T-helper 17 cell (primary cell): Measurements from ENCODE around the gene ABHD15. TPM values are rescaled to one million over a fixed set of nuclear protein-coding genes. Genes with fewer than 3 reads are reported as not detected.

Experiments
- ATAC-seq: fragments of 150-1000 bp; cut with Tn5 transposase; 2 replicates; pipeline ENCODE4 v1.10.0; 2021; ENCODE audit warnings: mild to moderate bottlenecking, moderate library complexity
- DNase-seq, 3 donors: peaks; one replicate each; pipeline versions ENCODE4 v3.0.0 to v3.0.0-alpha.2; 2020 to 2021
- H3K9me3 ChIP-seq: one replicate; pipeline ENCODE4 v1.7.0; 2013; ENCODE audit warnings: low read length, mild to moderate bottlenecking; ENCODE audit not compliant: control insufficient read depth, poor library complexity, severe bottlenecking
- H3K27ac Mint-ChIP-seq: one replicate; pipeline ENCODE4 v1.8.0; 2022; ENCODE audit warnings: mild to moderate bottlenecking, moderate library complexity, mixed read lengths
- H3K27me3 Mint-ChIP-seq: one replicate; pipeline ENCODE4 v1.8.0; 2022; ENCODE audit warnings: mixed read lengths
- H3K36me3 Mint-ChIP-seq: one replicate; pipeline ENCODE4 v1.8.0; 2022; ENCODE audit warnings: low read depth, mixed read lengths
- H3K4me1 Mint-ChIP-seq: one replicate; pipeline ENCODE4 v1.8.0; 2022; ENCODE audit warnings: mild to moderate bottlenecking, mixed read lengths
- H3K4me3 Mint-ChIP-seq: one replicate; pipeline ENCODE4 v1.8.0; 2022; ENCODE audit warnings: mild to moderate bottlenecking, moderate library complexity, mixed read lengths
- total RNA-seq, 4 donors: library from RNA in 2 of 4; stranded (reverse) in 2 of 4; gene quantifications; one replicate each; pipeline ENCODE4 v1.2.3 and lab custom pipeline; 2022 to 2026

Gene ABHD15
- total RNA-seq, 2 donors from 2014 or later: 14.2 to 15.6 TPM

DNA sequence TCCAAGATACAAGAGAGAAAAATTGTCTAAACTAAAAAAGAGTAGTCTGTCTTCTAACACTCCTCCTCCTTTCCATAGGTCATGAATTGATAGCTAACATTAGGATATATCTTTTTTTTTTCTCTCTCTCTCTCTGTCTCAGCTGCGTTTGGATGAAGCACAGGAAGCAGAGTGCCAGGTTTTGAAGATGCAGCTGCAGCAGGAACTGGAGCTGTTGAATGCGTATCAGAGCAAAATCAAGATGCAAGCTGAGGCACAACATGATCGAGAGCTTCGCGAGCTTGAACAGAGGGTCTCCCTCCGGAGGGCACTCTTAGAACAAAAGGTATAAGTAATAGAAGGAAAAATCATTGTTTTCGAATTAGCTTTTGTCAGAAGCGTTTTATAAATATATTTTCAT lies 32.9 kb downstream of the ABHD15 start:
- Mint-ChIP-seq H3K4me1 (no peaks in the 10 kb centered on the region), H3K27me3 (no peaks in the 10 kb centered on the region), H3K27ac (peak overlapping the region; percentile 9), H3K4me3 (no peak overlapping the region), H3K36me3 (peaks cover 7% of the 10 kb centered on the region)
- DNase-seq (no peak), ATAC-seq (no peak)
- H3K9me3 ChIP-seq: no peaks in the 10 kb centered on the region

DNA sequence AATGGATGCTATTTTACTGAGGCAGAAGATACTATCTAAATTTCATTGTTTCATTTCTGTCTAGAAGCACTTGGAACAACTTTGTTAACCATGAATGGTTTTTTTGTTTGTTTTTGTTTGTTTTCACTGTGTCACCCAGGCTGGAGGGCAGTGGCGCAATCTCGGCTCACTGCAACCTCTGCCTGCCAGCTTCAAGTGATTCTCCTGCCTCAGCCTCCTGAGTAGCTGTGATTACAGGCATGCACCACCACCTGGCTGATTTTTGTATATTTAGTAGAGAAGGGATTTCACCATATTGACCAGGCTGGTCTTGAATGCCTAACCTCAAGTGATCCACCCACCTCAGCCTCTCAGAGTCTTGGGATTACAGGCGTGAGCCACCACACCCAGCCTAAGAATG lies 40.5 kb downstream of the ABHD15 start:
- Mint-ChIP-seq H3K4me3 (no peak overlapping the region), H3K27ac (no peak overlapping the region), H3K4me1 (no peaks in the 10 kb centered on the region), H3K27me3 (no peaks in the 10 kb centered on the region), H3K36me3 (peaks cover 5% of the 10 kb centered on the region)
- H3K9me3 ChIP-seq: no peaks in the 10 kb centered on the region
- ATAC-seq (no peak), DNase-seq (no peak)

DNA sequence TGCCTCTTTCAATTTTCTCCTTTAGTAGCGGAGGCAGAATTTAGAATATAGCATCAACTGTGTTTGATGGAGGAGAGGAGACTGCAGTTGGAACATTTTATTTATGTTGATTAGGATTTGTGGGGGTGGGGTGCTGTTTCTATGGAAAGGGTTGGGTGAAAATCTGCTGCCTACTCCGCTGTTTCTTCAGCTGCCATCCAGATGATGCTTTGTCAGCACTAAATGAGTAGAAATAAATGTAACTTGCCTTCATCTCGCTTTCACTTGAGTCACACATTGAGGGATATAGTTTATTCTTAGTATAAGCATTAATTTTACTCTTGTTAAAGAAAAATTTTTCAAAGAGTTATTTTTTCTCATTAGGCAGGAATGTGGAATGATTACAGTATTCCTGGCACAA lies 42.1 kb downstream of the ABHD15 start:
- H3K36me3 Mint-ChIP-seq: no peaks in the 10 kb centered on the region
- no peaks in the 10 kb centered on the region for H3K4me1 Mint-ChIP-seq
- H3K4me3 Mint-ChIP-seq: no peak overlapping the region
- no peaks in the 10 kb centered on the region for H3K9me3 ChIP-seq
- H3K27ac Mint-ChIP-seq: peak overlapping the region; percentile 54
- DNase-seq: no peak
- H3K27me3 Mint-ChIP-seq: no peaks in the 10 kb centered on the region
- no peak for ATAC-seq

DNA sequence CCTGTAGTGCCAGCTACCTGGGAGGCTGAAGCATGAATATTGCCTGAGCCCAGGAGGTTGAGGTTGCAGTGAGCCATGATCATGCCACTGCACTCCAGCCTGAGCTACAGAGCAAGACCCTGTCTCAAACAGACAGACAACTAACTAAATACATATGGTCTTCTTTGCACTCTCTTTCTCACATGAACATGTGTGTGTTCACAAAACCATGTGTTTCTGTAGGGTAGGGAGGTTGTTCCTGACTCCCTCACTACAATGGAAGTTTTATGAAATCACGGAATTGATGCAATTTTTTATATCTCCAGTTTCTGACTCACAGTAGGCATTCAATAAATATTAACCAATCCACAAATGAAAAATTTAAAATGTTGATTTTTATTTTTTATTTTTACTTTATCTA lies 48.5 kb downstream of the ABHD15 start:
- Mint-ChIP-seq H3K36me3 (no peaks in the 10 kb centered on the region), H3K4me3 (no peak overlapping the region), H3K27me3 (no peaks in the 10 kb centered on the region), H3K27ac (no peak overlapping the region), H3K4me1 (no peaks in the 10 kb centered on the region)
- ATAC-seq: no peak
- no peak for DNase-seq
- no peaks in the 10 kb centered on the region for H3K9me3 ChIP-seq

DNA sequence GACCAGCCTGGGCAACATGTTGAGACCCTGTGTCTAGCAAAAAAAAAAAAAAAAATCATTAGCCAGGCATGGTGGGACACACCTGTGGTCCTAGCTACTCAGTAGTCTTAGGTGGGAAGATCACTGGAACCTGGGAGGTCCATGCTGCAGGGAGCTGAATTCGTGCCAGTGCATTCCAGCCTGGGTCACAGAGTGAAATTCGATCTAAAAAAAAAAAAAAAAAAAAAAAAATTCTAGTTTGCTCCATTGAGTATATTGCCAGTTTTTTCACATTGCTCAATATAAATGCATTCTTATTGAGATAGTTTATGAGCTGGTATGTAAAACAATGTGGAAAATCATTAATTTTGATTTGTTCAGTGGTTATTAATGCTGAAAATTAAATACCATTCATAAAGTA lies 52.0 kb downstream of the ABHD15 start:
- H3K4me1 Mint-ChIP-seq: no peaks in the 10 kb centered on the region
- no peaks in the 10 kb centered on the region for H3K9me3 ChIP-seq
- DNase-seq (no peak), ATAC-seq (no peak)
- no peak overlapping the region for H3K27ac Mint-ChIP-seq
- no peaks in the 10 kb centered on the region for H3K27me3 Mint-ChIP-seq
- no peaks in the 10 kb centered on the region for H3K36me3 Mint-ChIP-seq
- no peak overlapping the region for H3K4me3 Mint-ChIP-seq

DNA sequence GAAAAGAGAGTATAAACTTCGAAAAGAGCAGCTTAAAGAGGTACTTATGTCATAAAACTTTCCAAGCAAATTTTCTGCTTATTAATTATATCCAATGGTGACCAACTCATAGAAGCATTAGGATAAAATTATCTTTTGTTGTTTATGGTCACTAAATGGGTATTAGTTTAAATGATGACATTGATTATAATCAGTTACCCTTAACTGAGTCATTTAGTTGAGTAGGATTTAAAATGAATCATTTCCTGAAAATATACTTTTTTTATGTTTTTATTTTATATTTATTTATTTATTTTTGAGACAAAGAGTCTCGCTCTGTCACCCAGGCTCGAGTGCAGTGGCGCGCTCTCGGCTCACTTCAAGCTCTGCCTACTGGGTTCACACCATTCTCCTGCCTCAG lies 55.9 kb downstream of the ABHD15 start:
- H3K27me3 Mint-ChIP-seq: no peaks in the 10 kb centered on the region
- no peak overlapping the region for H3K4me3 Mint-ChIP-seq
- peaks cover 2% of the 10 kb centered on the region for H3K4me1 Mint-ChIP-seq
- H3K9me3 ChIP-seq: no peaks in the 10 kb centered on the region
- DNase-seq: no peak
- peaks cover 2% of the 10 kb centered on the region for H3K36me3 Mint-ChIP-seq
- no peak overlapping the region for H3K27ac Mint-ChIP-seq
- ATAC-seq: no peak

Other genes starting within 250 kb of the ABHD15 start
- 10 to 100 TPM; 54.3 to 58.2 TPM for gene TAOK1, start 176.7 kb downstream of the ABHD15 start, total RNA-seq
- 10 to 100 TPM; 92.2 to 98.6 TPM for gene TP53I13, start 1.7 kb upstream of the ABHD15 start, total RNA-seq
- 10 to 100 TPM; 45.4 to 48.3 TPM for gene GIT1, start 22.6 kb upstream of the ABHD15 start, total RNA-seq
- gene ANKRD13B, start 26.1 kb upstream of the ABHD15 start, total RNA-seq: 1 to 10 TPM; 5.9 to 7.9 TPM
- 1 to 10 TPM; 1.7 to 2.6 TPM for gene CORO6, start 55.9 kb upstream of the ABHD15 start, total RNA-seq